A549 (cell line): Measurements from ENCODE around the gene CSNK1D.

Experiments used
- BHLHE40 ChIP-seq: IDR thresholded peaks from 2 replicates; pipeline ENCODE4 v1.6.1; 2012; ENCODE audit warnings: low read depth, low read length, inconsistent platforms
- CTCF ChIP-seq: fragments of >200 bp; sonication (Bioruptor Twin); formaldehyde crosslinking; IDR thresholded peaks from 3 replicates; pipeline ENCODE4 v1.5.1; 2016
- ELK1 ChIP-seq: fragments of 150-350 bp; IDR thresholded peaks from 2 replicates; pipeline ENCODE4 v1.6.1; 2014; ENCODE audit warnings: low read depth, mild to moderate bottlenecking, low read length
- FOXS1 ChIP-seq: fragments of 250-450 bp; sonication (Bioruptor Pico); IDR thresholded peaks from 2 replicates; pipeline ENCODE4 v1.5.0; 2020; ENCODE audit warnings: mild to moderate bottlenecking, moderate library complexity
- HDAC2 ChIP-seq: fragments of 200-600 bp; sonication (generic); IDR thresholded peaks from 2 replicates; pipeline ENCODE4 v1.6.1; 2016
- JUN ChIP-seq, 2 experiments: fragments of >200 bp; sonication (Bioruptor Twin); formaldehyde crosslinking; IDR thresholded peaks; 2 replicates in 1 of 2; 3 replicates in 1 of 2; pipeline ENCODE4 v1.6.1; 2016 to 2017
- NR3C1 ChIP-seq: fragments of >200 bp; sonication (Bioruptor Twin); formaldehyde crosslinking; IDR thresholded peaks from 3 replicates; pipeline ENCODE4 v1.6.1; 2017
- POLR2A ChIP-seq: IDR thresholded peaks from 2 replicates; pipeline ENCODE4 v1.6.1; 2012; ENCODE audit warnings: mild to moderate bottlenecking, low read length
- RCOR1 ChIP-seq: fragments of 150-350 bp; IDR thresholded peaks from 2 replicates; pipeline ENCODE4 v1.6.1; 2014; ENCODE audit warnings: antibody characterized with exemption, low read length, low read depth
- USF2 ChIP-seq: fragments of 450-650 bp; IDR thresholded peaks from 2 replicates; pipeline ENCODE4 v1.6.1; 2014; ENCODE audit warnings: antibody characterized with exemption

GRCh38 chr17:82217120-82217529, 56.4 kb downstream of the CSNK1D start:
- TF ChIP-seq ELK1 (no peak), JUN (IDR thresholded peaks at IDR 0.05) (no peak), NR3C1 (no peak), USF2 (no peak), CTCF (no peak), POLR2A (no peak), BHLHE40 (no peak), RCOR1 (no peak), HDAC2 (no peak), FOXS1 (no peak)
